IPS-20b (cell line): ENCODE data around the gene ALDH6A1.
"Not testable (repeated sequence)": the region's sequence is repeated elsewhere in the genome, so short reads cannot be mapped to it uniquely, and the experiment has no call there.

Source experiments
- H3K27ac ChIP-seq: one replicate; pipeline ENCODE4 v1.5.1; 2013; ENCODE audit warnings: low read length
- H3K27me3 ChIP-seq: 2 replicates; pipeline ENCODE4 v1.6.1; 2013; ENCODE audit warnings: mild to moderate bottlenecking, low read length, inconsistent platforms; ENCODE audit not compliant: insufficient read depth
- H3K36me3 ChIP-seq: 2 replicates; pipeline ENCODE4 v1.6.1; 2013; ENCODE audit warnings: low read depth, mild to moderate bottlenecking, inconsistent platforms, low read length, moderate library complexity; ENCODE audit not compliant: insufficient read depth
- H3K4me1 ChIP-seq: 2 replicates; pipeline ENCODE4 v1.6.1; 2013; ENCODE audit warnings: mild to moderate bottlenecking, control low read depth, inconsistent platforms, low read length, moderate library complexity; ENCODE audit not compliant: insufficient read depth
- H3K4me3 ChIP-seq: 2 replicates; pipeline ENCODE4 v1.5.1; 2013; ENCODE audit warnings: mild to moderate bottlenecking, low read length, inconsistent platforms
- H3K9ac ChIP-seq: 2 replicates; pipeline ENCODE4 v1.6.1; 2013; ENCODE audit warnings: low read depth, mild to moderate bottlenecking, inconsistent platforms, low read length, moderate library complexity
- H3K9me3 ChIP-seq: 2 replicates; pipeline ENCODE4 v1.6.1; 2013; ENCODE audit warnings: mild to moderate bottlenecking, low read depth, low read length, inconsistent platforms; ENCODE audit not compliant: insufficient read depth

Gene ALDH6A1

GRCh38 chr14:74084277-74085046 lies at the start of gene ALDH6A1, which contains the start of gene LIN52:
TSS of gene ALDH6A1 (minus strand) at chr14:74084453. CDS start at chr14:74084394, 59 bp downstream.
TSS of gene LIN52 (plus strand) at chr14:74084956. CDS start at chr14:74084975, 19 bp downstream.
- Histone ChIP-seq H3K4me3 (peak within 1 kb of the TSS; percentile 99), H3K4me1 (peaks cover 8% of the 10 kb centered on the region)

GRCh38 chr14:74127634-74128033 lies 43.4 kb upstream of the ALDH6A1 start:
- peaks cover 9% of the 10 kb centered on the region; the same call in 1 of the 2 replicates for H3K36me3 ChIP-seq
- no peak overlapping the region for H3K4me3 ChIP-seq
- H3K9me3 ChIP-seq = no peaks in the 10 kb centered on the region
- H3K9ac ChIP-seq = no peak overlapping the region
- no peak overlapping the region for H3K27ac ChIP-seq
- no peaks in the 10 kb centered on the region for H3K4me1 ChIP-seq
- H3K27me3 ChIP-seq = no peaks in the 10 kb centered on the region

More at GRCh38 chr14:74084277-74085046, at the start of gene ALDH6A1, which contains the start of gene LIN52:
- H3K27me3 ChIP-seq = no peaks in the 10 kb centered on the region
- peak within 1 kb of the TSS; percentile 98 for H3K27ac ChIP-seq
- H3K9ac ChIP-seq = peak within 1 kb of the TSS; percentile 99
- H3K36me3 ChIP-seq = no peaks in the 10 kb centered on the region
- H3K9me3 ChIP-seq = no peaks in the 10 kb centered on the region

- H3K27me3 ChIP-seq = no peaks in the 10 kb centered on the region
- H3K4me1 ChIP-seq = no peaks in the 10 kb centered on the region
- no peak overlapping the region for H3K4me3 ChIP-seq
- H3K9ac ChIP-seq = no peak overlapping the region
- no peak overlapping the region for H3K27ac ChIP-seq
- H3K36me3 ChIP-seq = peaks cover 12% of the 10 kb centered on the region
- no peaks in the 10 kb centered on the region for H3K9me3 ChIP-seq
Observed at GRCh38 chr14:74126315-74127013, 42.2 kb upstream of the ALDH6A1 start.

- not testable (repeated sequence) for H3K9ac ChIP-seq, H3K4me3 ChIP-seq, H3K27me3 ChIP-seq, H3K9me3 ChIP-seq, H3K4me1 ChIP-seq, H3K27ac ChIP-seq
- H3K36me3 ChIP-seq = peaks cover 20% of the 10 kb centered on the region
Observed at GRCh38 chr14:74125487-74125886, 41.2 kb upstream of the ALDH6A1 start.

- H3K4me1 ChIP-seq, H3K9ac ChIP-seq, H3K27me3 ChIP-seq, H3K27ac ChIP-seq, H3K4me3 ChIP-seq, H3K9me3 ChIP-seq: not testable (repeated sequence)
- peaks cover 35% of the 10 kb centered on the region for H3K36me3 ChIP-seq
Observed at GRCh38 chr14:74111395-74112216, 27.4 kb upstream of the ALDH6A1 start.

GRCh38 chr14:74109369-74109768 lies 25.1 kb upstream of the ALDH6A1 start:
- H3K27me3 ChIP-seq = no peaks in the 10 kb centered on the region

GRCh38 chr14:74105381-74105780 lies 21.1 kb upstream of the ALDH6A1 start:
- H3K36me3 ChIP-seq = peaks cover 65% of the 10 kb centered on the region
- no peaks in the 10 kb centered on the region for H3K27me3 ChIP-seq
- H3K9me3 ChIP-seq = no peaks in the 10 kb centered on the region
- peaks cover 4% of the 10 kb centered on the region; the same call in 1 of the 2 replicates for H3K4me1 ChIP-seq
- no peak overlapping the region for H3K27ac ChIP-seq
- H3K9ac ChIP-seq = no peak overlapping the region
- H3K4me3 ChIP-seq = no peak overlapping the region

More at GRCh38 chr14:74109369-74109768, 25.1 kb upstream of the ALDH6A1 start:
- Histone ChIP-seq H3K4me3 (no peak overlapping the region), H3K36me3 (peaks cover 46% of the 10 kb centered on the region), H3K4me1 (peaks cover 4% of the 10 kb centered on the region; the same call in 1 of the 2 replicates), H3K27ac (no peak overlapping the region), H3K9ac (no peak overlapping the region), H3K9me3 (no peaks in the 10 kb centered on the region)

- H3K27ac ChIP-seq = no peak overlapping the region
- no peak overlapping the region for H3K9ac ChIP-seq
- peaks cover 28% of the 10 kb centered on the region for H3K36me3 ChIP-seq
- H3K4me1 ChIP-seq = peaks cover 5% of the 10 kb centered on the region
- no peaks in the 10 kb centered on the region for H3K27me3 ChIP-seq
- no peak overlapping the region for H3K4me3 ChIP-seq
- no peaks in the 10 kb centered on the region for H3K9me3 ChIP-seq
Observed at GRCh38 chr14:74089251-74090020, 5.2 kb upstream of the ALDH6A1 start.

GRCh38 chr14:74085828-74086227 lies 1.6 kb upstream of the ALDH6A1 start:
- H3K4me1 ChIP-seq = peaks cover 8% of the 10 kb centered on the region
- H3K36me3 ChIP-seq = peaks cover 3% of the 10 kb centered on the region
- peak overlapping the region; percentile 99 for H3K4me3 ChIP-seq
- H3K9ac ChIP-seq = peak overlapping the region; percentile 99
- H3K9me3 ChIP-seq = no peaks in the 10 kb centered on the region
- H3K27ac ChIP-seq = no peak overlapping the region
- no peaks in the 10 kb centered on the region for H3K27me3 ChIP-seq

GRCh38 chr14:74085047-74085637 lies 889 bp upstream of the ALDH6A1 start:
- Histone ChIP-seq H3K27me3 (no peaks in the 10 kb centered on the region), H3K27ac (peak overlapping the region; percentile 98), H3K9ac (peak overlapping the region; percentile 99), H3K4me3 (peak overlapping the region; percentile 99), H3K4me1 (peaks cover 8% of the 10 kb centered on the region), H3K36me3 (no peaks in the 10 kb centered on the region), H3K9me3 (no peaks in the 10 kb centered on the region)
